ENCODE data around the gene IFI6.
A peak's percentile ranks its signal among the peaks of the same experiment; 100 is the strongest.

Gene IFI6

GRCh38 chr1:27669876-27670275 is 2.1 kb downstream of the IFI6 start:
- Histone ChIP-seq H4K8ac (ENCODE audit: low read depth, low read length) (no peak overlapping the region), H3K27me3 (ENCODE audit: insufficient read depth, low read length) (no peaks in the 10 kb centered on the region), H3K18ac (ENCODE audit: low read length) (no peak overlapping the region), H3K9me3 (ENCODE audit: insufficient read depth, low read depth, low read length) (peaks cover 2% of the 10 kb centered on the region), H3K79me2 (ENCODE audit: control insufficient read depth, insufficient read depth, low read length, poor library complexity) (no peaks in the 10 kb centered on the region), H3K14ac (ENCODE audit: low read length) (no peak overlapping the region), H4K12ac (ENCODE audit: low read depth, low read length) (no peak overlapping the region), H3K9ac (ENCODE audit: low read length) (no peak overlapping the region), H3K79me1 (ENCODE audit: low read length) (no peaks in the 10 kb centered on the region), H3K36me3 (ENCODE audit: control insufficient read depth in 1 of 2, insufficient read depth in 2 of 2, low read length in 2 of 2) (peaks cover 0 to 3% of the 10 kb centered on the region in 2 experiments), H2BK5ac (ENCODE audit: low read depth, low read length, poor library complexity) (no peak overlapping the region), H3K4me2 (ENCODE audit: low read length) (no peak overlapping the region), H2AK5ac (ENCODE audit: low read length) (no peak overlapping the region), H3K23ac (ENCODE audit: low read length) (no peak overlapping the region), H3K4ac (ENCODE audit: low read depth, low read length) (no peak overlapping the region), H3K27ac (ENCODE audit: low read depth, low read length) (no peak overlapping the region), H3K4me3 (ENCODE audit: low read depth, low read length) (no peak overlapping the region), H2AFZ (ENCODE audit: insufficient read depth, low read length, poor library complexity) (no peak overlapping the region), H2BK12ac (ENCODE audit: low read length) (no peak overlapping the region), H2BK120ac (ENCODE audit: insufficient read depth, low read length, poor library complexity) (no peak overlapping the region), H3K4me1 (ENCODE audit: control insufficient read depth in 1 of 2, insufficient read depth in 2 of 2, low read length in 2 of 2) (peaks cover 4 to 10% of the 10 kb centered on the region in 2 experiments), H4K91ac (ENCODE audit: low read depth, low read length) (no peak overlapping the region)
- no peak for DNase-seq
- WGBS (ENCODE audit: extremely low coverage, insufficient coverage, insufficient read length), result no CpG with 5 or more reads among the region's 4 CpGs

GRCh38 chr1:27668808-27669723 is 2.9 kb downstream of the IFI6 start:
- no peak overlapping the region for H3K27ac ChIP-seq (ENCODE audit: low read depth, low read length)
- H3K23ac ChIP-seq (ENCODE audit: low read length), result no peak overlapping the region
- H2BK12ac ChIP-seq (ENCODE audit: low read length), result no peak overlapping the region
- H4K91ac ChIP-seq (ENCODE audit: low read depth, low read length), result no peak overlapping the region
- no peaks in the 10 kb centered on the region for H3K27me3 ChIP-seq (ENCODE audit: insufficient read depth, low read length)
- no peak overlapping the region for H3K14ac ChIP-seq (ENCODE audit: low read length)
- H3K4me3 ChIP-seq (ENCODE audit: low read depth, low read length), result peak overlapping the region; percentile 43
- no peak overlapping the region for H2BK120ac ChIP-seq (ENCODE audit: insufficient read depth, low read length, poor library complexity)
- H3K36me3 ChIP-seq (ENCODE audit: control insufficient read depth in 1 of 2, insufficient read depth in 2 of 2, low read length in 2 of 2), result peaks cover 0 to 3% of the 10 kb centered on the region in 2 experiments
- H3K18ac ChIP-seq (ENCODE audit: low read length), result no peak overlapping the region
- peak; percentile 60 to 62 for DNase-seq
- H3K4ac ChIP-seq (ENCODE audit: low read depth, low read length), result no peak overlapping the region
- no peaks in the 10 kb centered on the region for H3K79me2 ChIP-seq (ENCODE audit: control insufficient read depth, insufficient read depth, low read length, poor library complexity)
- no peak overlapping the region for H2BK5ac ChIP-seq (ENCODE audit: low read depth, low read length, poor library complexity)
- no peak overlapping the region for H2AK5ac ChIP-seq (ENCODE audit: low read length)
- peaks cover 4 to 10% of the 10 kb centered on the region in 2 experiments for H3K4me1 ChIP-seq (ENCODE audit: control insufficient read depth in 1 of 2, insufficient read depth in 2 of 2, low read length in 2 of 2)
- no peak overlapping the region for H3K9ac ChIP-seq (ENCODE audit: low read length)
- peak overlapping the region; percentile 62 for H3K4me2 ChIP-seq (ENCODE audit: low read length)
- no peaks in the 10 kb centered on the region for H3K79me1 ChIP-seq (ENCODE audit: low read length)
- no peak overlapping the region for H4K8ac ChIP-seq (ENCODE audit: low read depth, low read length)
- H3K9me3 ChIP-seq (ENCODE audit: insufficient read depth, low read depth, low read length), result peaks cover 2% of the 10 kb centered on the region
- no peak overlapping the region for H4K12ac ChIP-seq (ENCODE audit: low read depth, low read length)
- no peak overlapping the region for H2AFZ ChIP-seq (ENCODE audit: insufficient read depth, low read length, poor library complexity)
- no CpG with 5 or more reads among the region's 36 CpGs for WGBS (ENCODE audit: extremely low coverage, insufficient coverage, insufficient read length)

- no CpG with 5 or more reads among the region's 42 CpGs for WGBS (ENCODE audit: extremely low coverage, insufficient coverage, insufficient read length)
These were observed 3.7 kb downstream of the IFI6 start for GRCh38 chr1:27668121-27668807.

GRCh38 chr1:27666791-27667254 is 5.2 kb downstream of the IFI6 start:
- no peak overlapping the region for H2BK5ac ChIP-seq (ENCODE audit: low read depth, low read length, poor library complexity)
- peaks cover 3 to 9% of the 10 kb centered on the region in 2 experiments for H3K4me1 ChIP-seq (ENCODE audit: control insufficient read depth in 1 of 2, insufficient read depth in 2 of 2, low read length in 2 of 2)
- no peak overlapping the region for H2AFZ ChIP-seq (ENCODE audit: insufficient read depth, low read length, poor library complexity)
- H3K14ac ChIP-seq (ENCODE audit: low read length), result no peak overlapping the region
- no peaks in the 10 kb centered on the region for H3K27me3 ChIP-seq (ENCODE audit: insufficient read depth, low read length)
- no peak overlapping the region for H3K4me2 ChIP-seq (ENCODE audit: low read length)
- H2BK12ac ChIP-seq (ENCODE audit: low read length), result no peak overlapping the region
- H3K9ac ChIP-seq (ENCODE audit: low read length), result no peak overlapping the region
- DNase-seq, result no peak
- no peak overlapping the region for H2BK120ac ChIP-seq (ENCODE audit: insufficient read depth, low read length, poor library complexity)
- no peak overlapping the region for H3K4ac ChIP-seq (ENCODE audit: low read depth, low read length)
- peaks cover 4% of the 10 kb centered on the region for H3K79me1 ChIP-seq (ENCODE audit: low read length)
- no peak overlapping the region for H4K8ac ChIP-seq (ENCODE audit: low read depth, low read length)
- peaks cover 0 to 3% of the 10 kb centered on the region in 2 experiments for H3K36me3 ChIP-seq (ENCODE audit: control insufficient read depth in 1 of 2, insufficient read depth in 2 of 2, low read length in 2 of 2)
- H3K23ac ChIP-seq (ENCODE audit: low read length), result no peak overlapping the region
- H4K12ac ChIP-seq (ENCODE audit: low read depth, low read length), result no peak overlapping the region
- no peak overlapping the region for H3K4me3 ChIP-seq (ENCODE audit: low read depth, low read length)
- H3K18ac ChIP-seq (ENCODE audit: low read length), result no peak overlapping the region
- peaks cover 2% of the 10 kb centered on the region for H3K9me3 ChIP-seq (ENCODE audit: insufficient read depth, low read depth, low read length)
- H3K79me2 ChIP-seq (ENCODE audit: control insufficient read depth, insufficient read depth, low read length, poor library complexity), result no peaks in the 10 kb centered on the region
- WGBS (ENCODE audit: extremely low coverage, insufficient coverage, insufficient read length), result no CpG with 5 or more reads among the region's 6 CpGs
- H3K27ac ChIP-seq (ENCODE audit: low read depth, low read length), result no peak overlapping the region
- H2AK5ac ChIP-seq (ENCODE audit: low read length), result no peak overlapping the region
- H4K91ac ChIP-seq (ENCODE audit: low read depth, low read length), result no peak overlapping the region

More at GRCh38 chr1:27668121-27668807, 3.7 kb downstream of the IFI6 start:
- H2BK5ac ChIP-seq (ENCODE audit: low read depth, low read length, poor library complexity), result no peak overlapping the region
- H3K27me3 ChIP-seq (ENCODE audit: insufficient read depth, low read length), result no peaks in the 10 kb centered on the region
- H4K91ac ChIP-seq (ENCODE audit: low read depth, low read length), result peak overlapping the region; percentile 13
- H2BK12ac ChIP-seq (ENCODE audit: low read length), result no peak overlapping the region
- no peak overlapping the region for H3K9ac ChIP-seq (ENCODE audit: low read length)
- no peak overlapping the region for H3K27ac ChIP-seq (ENCODE audit: low read depth, low read length)
- H3K4me3 ChIP-seq (ENCODE audit: low read depth, low read length), result no peak overlapping the region
- H4K8ac ChIP-seq (ENCODE audit: low read depth, low read length), result no peak overlapping the region
- H3K4me2 ChIP-seq (ENCODE audit: low read length), result no peak overlapping the region
- H3K36me3 ChIP-seq (ENCODE audit: control insufficient read depth in 1 of 2, insufficient read depth in 2 of 2, low read length in 2 of 2), result peaks cover 0 to 3% of the 10 kb centered on the region in 2 experiments
- no peak overlapping the region for H2AK5ac ChIP-seq (ENCODE audit: low read length)
- no peak overlapping the region for H3K4ac ChIP-seq (ENCODE audit: low read depth, low read length)
- no peak overlapping the region for H4K12ac ChIP-seq (ENCODE audit: low read depth, low read length)
- no peak for DNase-seq
- H3K79me1 ChIP-seq (ENCODE audit: low read length), result no peaks in the 10 kb centered on the region
- H2AFZ ChIP-seq (ENCODE audit: insufficient read depth, low read length, poor library complexity), result no peak overlapping the region
- peaks cover 2% of the 10 kb centered on the region for H3K9me3 ChIP-seq (ENCODE audit: insufficient read depth, low read depth, low read length)
- H3K23ac ChIP-seq (ENCODE audit: low read length), result no peak overlapping the region
- H3K4me1 ChIP-seq (ENCODE audit: control insufficient read depth in 1 of 2, insufficient read depth in 2 of 2, low read length in 2 of 2), result peaks cover 4 to 10% of the 10 kb centered on the region in 2 experiments
- no peaks in the 10 kb centered on the region for H3K79me2 ChIP-seq (ENCODE audit: control insufficient read depth, insufficient read depth, low read length, poor library complexity)
- no peak overlapping the region for H3K14ac ChIP-seq (ENCODE audit: low read length)
- H2BK120ac ChIP-seq (ENCODE audit: insufficient read depth, low read length, poor library complexity), result no peak overlapping the region
- H3K18ac ChIP-seq (ENCODE audit: low read length), result no peak overlapping the region
